HepG2 (cell line): ENCODE data around the gene NELFCD. TPM values are rescaled to one million over a fixed set of nuclear protein-coding genes. Genes with fewer than 3 reads are reported as not detected.

Source experiments
- ATAC-seq: fragments of 200-7000 bp; cut with Tn5 transposase; 3 replicates; pipeline ENCODE4 v1.9.1; 2020; ENCODE audit warnings: mild to moderate bottlenecking, moderate library complexity
- BruUV-seq: library from RNA; stranded (reverse); fragments of 400-500 nt; replicated peaks from 2 replicates; lab custom pipeline; 2021; lab: Mats Ljungman, UMichigan
- CTCF ChIA-PET: fragments of 300-600 bp; formaldehyde crosslinking; extraction: SDS; loops from one replicate; lab custom pipeline; 2021; ENCODE audit warnings: low total read pairs, inconsistent platforms, low intra/inter-chr PET ratio; lab: Yijun Ruan, JAX
- POLR2A ChIA-PET: fragments of 350-600 bp; sonication (Branson Sonifier 250); formaldehyde crosslinking; loops from one replicate; lab custom pipeline; 2020; ENCODE audit warnings: antibody characterized with exemption, inconsistent platforms; lab: Yijun Ruan, JAX
- DNase-seq: peaks from one replicate; pipeline ENCODE4 v3.0.0-alpha.2; 2015; ENCODE audit warnings: low spot score
- FAIRE-seq: peaks from 3 replicates; lab custom pipeline; 2011; peaks lifted over from hg19 to GRCh38; lab: Jason Lieb, UNC
- H2AFZ ChIP-seq: one replicate; pipeline ENCODE4 v1.6.1; 2011; ENCODE audit warnings: low read length, inconsistent platforms
- H3K27ac ChIP-seq: fragments of 300-600 bp; 3 replicates; pipeline ENCODE4 v1.8.0; 2011; ENCODE audit warnings: mixed run types, mild to moderate bottlenecking, mixed read lengths, low read length, inconsistent platforms; ENCODE audit not compliant: insufficient read depth; ENCODE audit errors: extremely low read length
- H3K27me3 ChIP-seq, 2 experiments: fragments of 200-600 bp in 1 of 2; 2 replicates in 1 of 2; 3 replicates in 1 of 2; pipeline versions ENCODE4 v1.6.0 to v1.8.0; 2011; ENCODE audit warnings: low read length in 2 of 2, mild to moderate bottlenecking in 2 of 2, moderate library complexity in 2 of 2, inconsistent platforms in 1 of 2; ENCODE audit not compliant: insufficient read depth in 2 of 2, control insufficient read depth in 1 of 2
- H3K36me3 ChIP-seq, 2 experiments: fragments of 200-600 bp in 1 of 2; replicated peaks in 1 of 2; 2 replicates in 1 of 2; 3 replicates in 1 of 2; pipeline versions ENCODE4 v1.5.1 to v1.8.0; 2011; ENCODE audit warnings: low read length in 2 of 2, inconsistent platforms in 1 of 2; ENCODE audit not compliant: insufficient read depth in 2 of 2, control insufficient read depth in 1 of 2
- H3K4me1 ChIP-seq: 2 replicates; pipeline ENCODE4 v1.5.1; 2012; ENCODE audit warnings: low read length, inconsistent platforms; ENCODE audit not compliant: insufficient read depth
- H3K4me2 ChIP-seq: 2 replicates; pipeline ENCODE4 v1.6.0; 2011; ENCODE audit warnings: low read depth, low read length, inconsistent platforms
- H3K4me3 ChIP-seq, 3 experiments: fragments of 200-600 bp in 1 of 3; sonication (generic), shearing (Covaris generic) in 1 of 3; replicated peaks in 1 of 3; 2 replicates each; pipeline ENCODE4 v1.5.1; 2011 to 2016; ENCODE audit warnings: low read length in 3 of 3, inconsistent platforms in 2 of 3, low read depth in 2 of 3, mild to moderate bottlenecking in 2 of 3, control low read depth in 1 of 3, mixed read lengths in 1 of 3; ENCODE audit not compliant: insufficient read depth in 1 of 3
- H3K79me2 ChIP-seq: one replicate; pipeline ENCODE4 v1.6.1; 2011; ENCODE audit warnings: low read length, inconsistent platforms; ENCODE audit not compliant: insufficient read depth
- H3K9ac ChIP-seq: 2 replicates; pipeline ENCODE4 v1.6.0; 2011; ENCODE audit warnings: mild to moderate bottlenecking, low read depth, low read length, inconsistent platforms; ENCODE audit not compliant: insufficient read depth
- H3K9me3 ChIP-seq: 2 replicates; pipeline ENCODE4 v1.5.1; 2012; ENCODE audit warnings: mild to moderate bottlenecking, low read length
- H4K20me1 ChIP-seq: 2 replicates; pipeline ENCODE4 v1.6.0; 2011; ENCODE audit warnings: inconsistent platforms, mild to moderate bottlenecking, low read length, moderate library complexity; ENCODE audit not compliant: insufficient read depth
- CCDC6 ChIP-seq: sonication (generic); formaldehyde crosslinking; IDR thresholded peaks from 2 replicates; pipeline ENCODE4 v1.8.1; 2022; ENCODE audit warnings: mild to moderate bottlenecking, missing genetic modification reagents, moderate library complexity
- CENPBD1 ChIP-seq: sonication (generic); formaldehyde crosslinking; IDR thresholded peaks from 2 replicates; pipeline ENCODE4 v1.8.0; 2022; ENCODE audit warnings: missing genetic modification reagents, low read depth, mild to moderate bottlenecking, borderline replicate concordance
- CREBL2 ChIP-seq: sonication (generic); formaldehyde crosslinking; IDR thresholded peaks from 2 replicates; pipeline ENCODE4 v1.8.1; 2023; ENCODE audit warnings: missing genetic modification reagents, mild to moderate bottlenecking, borderline replicate concordance
- NAIF1 ChIP-seq: sonication (generic); formaldehyde crosslinking; IDR thresholded peaks from 2 replicates; pipeline ENCODE4 v1.5.0; 2020; ENCODE audit warnings: mild to moderate bottlenecking, missing genetic modification reagents, borderline replicate concordance
- REST ChIP-seq, 2 experiments: IDR thresholded peaks; 2 replicates each; pipeline ENCODE4 v1.6.1; 2011 to 2012; ENCODE audit warnings: low read length in 2 of 2, borderline replicate concordance in 1 of 2, low read depth in 1 of 2, mild to moderate bottlenecking in 1 of 2, moderate library complexity in 1 of 2
- RFX5 ChIP-seq: IDR thresholded peaks from 2 replicates; pipeline ENCODE4 v1.6.1; 2011; ENCODE audit warnings: low read depth, low read length, improper control_type of control experiment
- SOX6 ChIP-seq, 2 experiments: fragments of 450-650 bp in 1 of 2; sonication (generic) in 1 of 2; formaldehyde crosslinking in 1 of 2; IDR thresholded peaks; 2 replicates each; pipeline versions ENCODE4 v1.4.0 to v1.6.1; 2017 to 2020; ENCODE audit warnings: antibody characterized with exemption in 1 of 2, mild to moderate bottlenecking in 1 of 2, missing genetic modification reagents in 1 of 2
- ZFP91 ChIP-seq: sonication (generic); formaldehyde crosslinking; IDR thresholded peaks from 2 replicates; pipeline ENCODE4 v1.9.0; 2022; ENCODE audit warnings: missing genetic modification reagents, mild to moderate bottlenecking, borderline replicate concordance
- ZNF317 ChIP-seq: sonication (generic); formaldehyde crosslinking; IDR thresholded peaks from 2 replicates; pipeline ENCODE4 v1.5.0; 2020; ENCODE audit warnings: mild to moderate bottlenecking, missing genetic modification reagents
- ZNF883 ChIP-seq: sonication (generic); formaldehyde crosslinking; IDR thresholded peaks from 2 replicates; pipeline ENCODE4 v1.5.1; 2020; ENCODE audit warnings: mild to moderate bottlenecking, missing genetic modification reagents; ENCODE audit errors: not compliant biosample characterization
- ZNF891 ChIP-seq: sonication (generic); formaldehyde crosslinking; IDR thresholded peaks from 2 replicates; pipeline ENCODE4 v1.5.0; 2020; ENCODE audit warnings: mild to moderate bottlenecking, missing genetic modification reagents
- WGBS: methylation state at CpG from one replicate; pipeline ENCODE4 v1.1.6; 2017; ENCODE audit warnings: low lambda C conversion rate; 5-methylcytosine and 5-hydroxymethylcytosine counted together
- in situ Hi-C: cut with HindIII; loops from 2 replicates; pipeline ENCODE4 v1.10.0; 2017; ENCODE audit warnings: low pct_unique_long_range_greater_than_20kb; ENCODE audit not compliant: extremely low pct_ligation_motif_present
- intact Hi-C: fragments of 100-400 bp; cut with micrococcal nuclease; formaldehyde crosslinking; loops from one replicate; pipeline ENCODE4 v1.10.0; 2022; ENCODE audit not compliant: unreplicated experiment
- polyA plus RNA-seq, 8 experiments: library from polyadenylated mRNA; depleted of rRNA in 3 of 8; stranded (reverse) in 7 of 8; unstranded in 1 of 8; fragments of >200 nt; fragmentation: Illumina TruSeq in 4 of 8; extraction: Trizol in 4 of 8; gene quantifications; 2 replicates each; pipeline versions ENCODE4 v1.2.1 to v1.2.3, GENCODE V29; 2011 to 2016; ENCODE audit warnings: low read depth in 4 of 8, missing spikeins in 1 of 8, mixed read lengths in 1 of 8; ENCODE audit not compliant: insufficient read depth in 1 of 8
- total RNA-seq, 5 experiments: library from RNA; depleted of rRNA; stranded (reverse); fragments of >200 nt; fragmentation: Illumina TruSeq; extraction: Trizol; gene quantifications; 2 replicates each; pipeline ENCODE4 v1.2.3, GENCODE V29; 2016; ENCODE audit warnings: low read depth in 1 of 5
- TF ChIP-seq, protein P1 (sequence below): sonication (generic); formaldehyde crosslinking; IDR thresholded peaks from 2 replicates; pipeline ENCODE4 v1.8.0; 2022; ENCODE audit warnings: mild to moderate bottlenecking, missing genetic modification reagents
- TF ChIP-seq, protein P2 (sequence below): sonication (generic); formaldehyde crosslinking; IDR thresholded peaks from 2 replicates; pipeline ENCODE4 v1.4.0; 2020; ENCODE audit warnings: missing genetic modification reagents

The NELFCD gene
- total and polyA plus RNA-seq, 2 of the 13 experiments (the other 11 are each of a cell fraction or from before 2014, with no cell fraction given), result 159 to 203 TPM

DNA sequence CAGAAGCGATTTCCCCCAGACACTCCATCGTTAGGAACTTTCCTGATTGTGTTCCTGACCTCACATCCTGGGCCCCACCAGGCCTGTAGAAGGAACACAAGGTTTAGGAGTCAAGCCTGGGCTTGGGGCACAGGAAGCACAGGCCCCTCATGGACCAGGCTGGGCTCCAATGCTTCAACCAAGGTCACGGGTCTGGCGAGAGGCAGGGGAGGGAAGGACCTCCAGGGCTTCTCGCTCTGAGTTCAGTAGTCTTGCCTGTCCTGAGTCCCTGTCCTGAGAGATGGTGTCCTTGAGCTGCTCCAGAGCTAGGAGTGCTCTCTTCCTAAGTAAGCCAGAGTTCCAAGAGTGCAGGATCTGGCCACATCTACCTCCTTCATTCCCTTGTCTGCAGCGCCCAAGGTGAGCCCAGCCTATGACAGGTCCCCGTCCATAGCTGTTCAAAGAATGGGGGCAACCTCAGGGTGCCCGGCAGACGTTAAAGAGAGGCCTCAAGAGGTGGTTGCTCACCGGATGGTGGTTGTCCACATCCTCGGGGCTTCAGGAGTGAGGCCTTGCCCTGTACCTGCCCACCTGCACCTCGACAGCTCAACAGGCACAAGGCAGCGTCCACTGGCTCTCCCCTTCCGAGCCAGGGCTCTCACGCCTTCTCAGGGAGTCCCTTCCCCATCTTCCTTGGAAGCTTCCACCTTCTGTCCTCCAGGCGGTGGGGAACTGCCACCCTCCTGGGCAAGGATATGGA lies 36.6 kb downstream of the NELFCD start:
- Histone ChIP-seq H3K9ac (no peak overlapping the region), H3K27ac (peak overlapping the region; percentile 42), H4K20me1 (no peaks in the 10 kb centered on the region), H3K36me3 (peaks cover 0 to 5% of the 10 kb centered on the region in 2 experiments; a peak in 1 of 5 replicates), H3K27me3 (no peaks in the 10 kb centered on the region), H3K79me2 (peaks cover 14% of the 10 kb centered on the region), H2AFZ (no peak overlapping the region), H3K4me1 (peaks cover 67% of the 10 kb centered on the region), H3K4me3 (no peak overlapping the region), H3K9me3 (no peaks in the 10 kb centered on the region), H3K4me2 (peak overlapping the region; percentile 66)
- intact Hi-C loops (loop anchor here (5.0 kb wide), 1 partner anchor 35 kb away; the partner anchor contains the start of gene NELFCD), in situ Hi-C loops (no loop called here)
- CTCF ChIA-PET, result no interaction called here
- FAIRE-seq, result no peak
- WGBS, result 98% methylated on average over 15 of the region's 16 CpGs
- POLR2A ChIA-PET, result interaction anchor here (1.7 to 7.7 kb wide), 4 partner anchors 11 to 36 kb away, joined by 9 to 61 read pairs (median 13); partner anchors contain the start of genes ATP5F1E and NELFCD
- no TSS peak for BruUV-seq
- DNase-seq, result no peak
- no peak for ATAC-seq
- TF ChIP-seq CCDC6 (no peak), SOX6 (IDR thresholded peaks at IDR 0.05) (no peak), SOX6 (CRISPR knock-in tag; IDR thresholded peaks at IDR 0.05) (no peak), ZNF891 (CRISPR knock-in tag) (peak; percentile 69; the same call in 1 of the 2 replicates), REST (IDR thresholded peaks at IDR 0.05; ENCODE audit: borderline replicate concordance in 1 of 2, low read depth in 1 of 2, low read length in 2 of 2) (no peak), ZNF883 (CRISPR knock-in tag) (no peak), ZFP91 (CRISPR knock-in tag) (peak; percentile 12), NAIF1 (no peak), ZNF317 (CRISPR knock-in tag) (no peak), CREBL2 (CRISPR knock-in tag) (no peak), CENPBD1 (CRISPR knock-in tag) (no peak), RFX5 (no peak)
- TF ChIP-seq, protein P1, sequence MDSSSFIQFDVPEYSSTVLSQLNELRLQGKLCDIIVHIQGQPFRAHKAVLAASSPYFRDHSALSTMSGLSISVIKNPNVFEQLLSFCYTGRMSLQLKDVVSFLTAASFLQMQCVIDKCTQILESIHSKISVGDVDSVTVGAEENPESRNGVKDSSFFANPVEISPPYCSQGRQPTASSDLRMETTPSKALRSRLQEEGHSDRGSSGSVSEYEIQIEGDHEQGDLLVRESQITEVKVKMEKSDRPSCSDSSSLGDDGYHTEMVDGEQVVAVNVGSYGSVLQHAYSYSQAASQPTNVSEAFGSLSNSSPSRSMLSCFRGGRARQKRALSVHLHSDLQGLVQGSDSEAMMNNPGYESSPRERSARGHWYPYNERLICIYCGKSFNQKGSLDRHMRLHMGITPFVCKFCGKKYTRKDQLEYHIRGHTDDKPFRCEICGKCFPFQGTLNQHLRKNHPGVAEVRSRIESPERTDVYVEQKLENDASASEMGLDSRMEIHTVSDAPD, result no peak
- TF ChIP-seq, protein P2, sequence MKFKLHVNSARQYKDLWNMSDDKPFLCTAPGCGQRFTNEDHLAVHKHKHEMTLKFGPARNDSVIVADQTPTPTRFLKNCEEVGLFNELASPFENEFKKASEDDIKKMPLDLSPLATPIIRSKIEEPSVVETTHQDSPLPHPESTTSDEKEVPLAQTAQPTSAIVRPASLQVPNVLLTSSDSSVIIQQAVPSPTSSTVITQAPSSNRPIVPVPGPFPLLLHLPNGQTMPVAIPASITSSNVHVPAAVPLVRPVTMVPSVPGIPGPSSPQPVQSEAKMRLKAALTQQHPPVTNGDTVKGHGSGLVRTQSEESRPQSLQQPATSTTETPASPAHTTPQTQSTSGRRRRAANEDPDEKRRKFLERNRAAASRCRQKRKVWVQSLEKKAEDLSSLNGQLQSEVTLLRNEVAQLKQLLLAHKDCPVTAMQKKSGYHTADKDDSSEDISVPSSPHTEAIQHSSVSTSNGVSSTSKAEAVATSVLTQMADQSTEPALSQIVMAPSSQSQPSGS (CRISPR knock-in tag), result no peak
